ENCODE results near the gene IFT25.

- TF ChIP-seq TAF1 (IDR thresholded peaks at IDR 0.05; ENCODE audit: borderline replicate concordance, low read depth, low read length) (no peak), POLR2AphosphoS5 (IDR thresholded peaks at IDR 0.05; ENCODE audit: low read depth, low read length) (no peak)
Measured at GRCh38 chr1:53981220-53981619, 35.7 kb upstream of the IFT25 start.

Data from GM12892 (cell line).